Measurements from ENCODE around the gene BMP2K.

The BMP2K gene

DNA sequence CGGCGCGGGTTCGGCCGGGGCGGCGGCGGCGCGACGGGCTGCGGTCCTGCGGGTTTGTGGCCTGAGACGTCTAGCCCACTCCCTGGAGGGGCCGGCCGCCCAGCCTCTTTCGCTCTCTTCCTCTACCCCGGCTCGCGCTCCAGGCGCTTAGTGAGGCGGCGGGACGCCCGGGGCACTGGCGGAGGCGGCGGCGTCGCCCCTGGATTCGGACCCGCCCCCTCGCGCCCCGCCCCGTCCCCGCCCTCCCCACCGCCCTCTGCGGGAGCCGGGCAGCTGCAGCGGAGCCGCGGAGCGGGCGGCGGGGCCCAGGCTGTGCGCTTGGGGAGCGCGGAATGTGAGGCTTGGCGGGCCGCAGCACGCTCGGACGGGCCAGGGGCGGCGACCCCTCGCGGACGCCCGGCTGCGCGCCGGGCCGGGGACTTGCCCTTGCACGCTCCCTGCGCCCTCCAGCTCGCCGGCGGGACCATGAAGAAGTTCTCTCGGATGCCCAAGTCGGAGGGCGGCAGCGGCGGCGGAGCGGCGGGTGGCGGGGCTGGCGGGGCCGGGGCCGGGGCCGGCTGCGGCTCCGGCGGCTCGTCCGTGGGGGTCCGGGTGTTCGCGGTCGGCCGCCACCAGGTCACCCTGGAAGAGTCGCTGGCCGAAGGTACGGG lies at the start of gene BMP2K:
Gene BMP2K, plus strand, starts transcription at position 272 of the 650 bp plus-strand sequence. Its CDS starts 194 bp downstream, at position 466.
- peak; percentile 68 for DNase-seq (ENCODE audit: low spot score)

- DNase-seq (ENCODE audit: low spot score) = no peak
Observed at GRCh38 chr4:78726546-78726945, 49.6 kb upstream of the BMP2K start.

DNA sequence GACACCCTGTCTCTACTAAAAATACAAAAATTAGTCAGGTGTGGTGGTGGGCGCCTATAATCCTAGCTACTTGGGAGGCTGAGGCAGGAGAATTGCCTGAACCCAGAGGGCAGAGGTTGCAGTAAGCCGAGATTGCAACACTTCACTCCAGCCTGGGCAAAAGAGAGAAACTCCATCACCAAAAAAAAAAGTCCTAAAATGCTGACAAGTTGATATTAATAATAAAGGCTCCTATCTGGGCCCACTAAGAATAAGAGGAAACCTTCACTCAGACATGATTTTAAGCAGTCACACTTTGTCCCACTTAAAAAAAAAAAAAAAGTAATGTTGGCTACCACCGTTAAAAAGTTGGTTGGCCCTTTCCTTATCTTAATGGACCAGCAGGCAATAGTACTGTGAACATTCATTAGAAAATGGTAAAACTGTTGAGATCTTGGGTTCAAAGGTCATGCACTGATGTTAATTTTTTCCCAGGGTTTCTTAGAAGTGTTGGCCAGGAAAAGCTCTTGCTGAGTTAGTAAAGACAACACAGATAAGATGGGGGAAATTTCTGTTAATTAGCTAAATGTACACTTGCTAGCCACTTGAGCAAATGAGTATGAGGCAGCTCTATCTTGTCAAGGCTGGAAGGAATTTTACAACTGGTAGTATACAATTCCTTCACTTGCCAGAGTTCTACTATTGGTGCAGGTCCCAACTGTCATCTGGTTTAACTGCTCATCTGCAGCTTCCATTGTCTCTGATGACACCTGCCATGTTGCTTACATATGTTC lies 43.6 kb upstream of the BMP2K start:
- no peak for DNase-seq (ENCODE audit: low spot score)

- no peak for DNase-seq (ENCODE audit: low spot score)
Observed at GRCh38 chr4:78734441-78735162, 41.5 kb upstream of the BMP2K start.

- no peak for DNase-seq (ENCODE audit: low spot score)
Observed at GRCh38 chr4:78735697-78736096, 40.5 kb upstream of the BMP2K start.

GRCh38 chr4:78737035-78737434 lies 39.1 kb upstream of the BMP2K start:
- no peak for DNase-seq (ENCODE audit: low spot score)

DNA sequence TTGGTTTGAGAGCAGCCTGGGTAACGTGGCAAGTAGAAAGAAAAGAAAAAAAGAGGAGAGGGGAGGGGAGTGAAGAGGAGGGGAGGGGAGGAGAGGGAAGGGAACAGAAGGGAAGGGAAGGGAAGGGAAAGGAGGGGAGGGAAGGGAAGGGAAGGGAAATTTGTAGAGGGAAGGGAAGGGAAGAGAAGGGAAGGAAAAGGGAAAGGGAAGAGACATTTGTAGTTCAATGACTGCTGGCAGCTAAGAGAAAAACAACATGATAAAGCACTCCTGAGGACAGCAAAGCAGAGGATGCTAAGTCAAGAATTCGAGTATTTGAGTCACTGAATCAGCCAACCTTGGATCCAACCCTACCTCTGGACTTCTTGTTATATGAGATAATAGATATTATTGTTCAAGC lies 38.2 kb upstream of the BMP2K start:
- no peak for DNase-seq (ENCODE audit: low spot score)

- DNase-seq (ENCODE audit: low spot score) = no peak
Observed at GRCh38 chr4:78742300-78742699, 33.9 kb upstream of the BMP2K start.

GRCh38 chr4:78747475-78747922 lies 28.7 kb upstream of the BMP2K start:
- DNase-seq (ENCODE audit: low spot score) = no peak

DNA sequence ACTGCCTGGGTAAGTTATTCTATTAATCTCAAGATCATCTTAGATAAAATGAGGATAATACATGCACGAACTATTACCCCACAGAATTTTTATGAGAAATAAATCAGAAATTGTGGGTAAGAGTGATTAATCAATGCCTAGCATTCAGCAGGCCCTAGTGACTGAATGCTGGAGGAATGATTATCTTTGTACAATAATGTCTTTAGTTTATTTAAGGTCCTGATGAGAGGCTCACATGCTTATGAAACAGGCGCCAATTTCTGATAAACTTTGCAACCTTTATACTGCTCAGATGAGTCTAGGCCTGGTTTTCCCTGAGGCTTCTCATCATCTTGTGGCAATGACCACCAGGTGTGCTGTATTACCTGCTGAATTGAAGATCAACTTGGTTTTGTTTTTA lies 27.8 kb upstream of the BMP2K start:
- DNase-seq (ENCODE audit: low spot score) = no peak

DNA sequence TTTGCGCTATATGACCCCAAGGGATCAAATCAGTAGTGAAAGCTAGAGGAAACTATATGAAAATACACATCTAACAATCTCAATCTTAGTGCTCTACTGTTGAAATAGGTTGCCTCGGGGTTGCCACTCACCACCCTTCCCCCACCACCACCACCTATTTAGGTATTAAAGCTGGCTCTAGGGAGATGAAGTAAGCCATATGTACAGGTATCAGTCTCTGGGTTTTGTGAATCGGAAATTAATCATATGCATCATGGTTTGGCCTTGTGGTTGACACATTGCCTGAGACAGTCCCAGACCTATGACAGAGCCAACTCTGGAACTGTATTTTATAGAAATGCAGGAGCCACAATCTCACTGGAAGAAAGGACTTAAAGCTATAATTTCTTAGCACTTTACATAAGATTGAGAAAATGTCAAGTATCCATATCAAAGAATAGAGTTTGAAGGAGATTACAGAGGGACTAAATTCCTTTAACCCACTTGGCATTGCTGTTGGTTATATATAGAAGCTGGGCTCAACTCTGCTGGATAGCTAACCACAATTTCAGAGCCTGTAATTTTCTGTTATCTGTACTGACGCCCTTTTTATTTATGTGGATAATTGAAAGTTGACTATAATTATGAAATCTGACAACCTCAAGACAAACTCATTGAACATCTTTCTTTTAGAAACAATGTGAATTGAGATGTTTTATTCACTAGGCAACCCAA lies 26.7 kb upstream of the BMP2K start:
- no peak for DNase-seq (ENCODE audit: low spot score)

DNA sequence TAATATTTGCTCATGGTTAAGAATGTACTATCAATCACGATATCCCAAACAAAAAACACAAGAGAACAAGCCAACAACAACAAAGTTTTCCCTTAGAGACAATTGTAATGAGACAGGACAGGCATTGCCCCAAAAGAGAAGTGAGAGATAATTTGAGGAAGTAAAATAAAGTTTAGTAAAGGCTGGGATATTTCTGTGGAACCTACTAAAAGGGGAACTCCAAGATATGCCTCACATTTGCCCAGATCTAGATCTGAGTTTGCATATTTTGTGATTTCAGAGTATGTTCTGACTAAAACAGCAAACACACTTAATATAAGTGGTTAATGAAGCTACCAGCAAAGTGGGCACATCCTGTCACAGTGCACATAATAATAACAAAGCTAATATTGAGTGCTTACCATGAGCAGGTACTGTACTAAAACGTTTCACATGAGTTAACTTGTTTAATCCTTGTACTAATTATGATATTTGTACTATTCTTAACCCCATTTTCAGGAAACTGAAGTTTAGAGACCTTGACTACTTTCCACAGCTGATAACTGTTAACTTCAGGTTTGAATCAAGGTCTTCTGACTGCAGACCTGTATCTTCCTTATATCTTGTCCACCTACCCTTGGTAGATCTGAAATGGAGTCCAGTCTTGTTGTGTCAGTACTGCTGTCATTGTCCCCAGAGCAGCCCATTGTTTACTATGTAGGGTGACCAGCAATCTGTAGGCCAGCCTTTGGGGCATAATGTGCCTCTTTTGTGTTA lies 26.0 kb upstream of the BMP2K start:
- DNase-seq (ENCODE audit: low spot score) = no peak

GRCh38 chr4:78753091-78753490 lies 23.1 kb upstream of the BMP2K start:
- DNase-seq (ENCODE audit: low spot score) = no peak

- DNase-seq (ENCODE audit: low spot score) = no peak
Observed at GRCh38 chr4:78754872-78755271, 21.3 kb upstream of the BMP2K start.

GRCh38 chr4:78756137-78756536 lies 20.0 kb upstream of the BMP2K start:
- no peak for DNase-seq (ENCODE audit: low spot score)

GRCh38 chr4:78756776-78757175 lies 19.4 kb upstream of the BMP2K start:
- no peak for DNase-seq (ENCODE audit: low spot score)

DNA sequence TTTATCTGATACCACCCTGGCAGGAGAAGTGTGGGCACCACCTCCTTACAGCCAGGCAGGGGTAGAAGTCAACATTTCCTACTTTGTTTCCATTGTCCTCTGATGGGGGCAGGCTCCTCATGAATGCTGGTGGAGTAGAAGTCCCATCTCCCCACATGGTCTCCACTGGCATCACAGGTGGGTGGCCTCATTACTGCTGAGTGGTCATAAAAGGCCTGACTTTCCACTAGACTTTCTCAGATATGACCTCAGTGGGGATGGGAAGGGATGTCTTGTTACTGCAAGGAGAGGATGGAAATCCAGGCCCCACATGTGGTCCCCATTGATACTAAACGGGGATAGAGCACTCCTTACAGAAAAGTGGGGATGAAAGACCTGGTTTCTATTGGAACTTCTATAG lies 18.6 kb upstream of the BMP2K start:
- DNase-seq (ENCODE audit: low spot score) = no peak

- no peak for DNase-seq (ENCODE audit: low spot score)
Observed at GRCh38 chr4:78758085-78758484, 18.1 kb upstream of the BMP2K start.

DNA sequence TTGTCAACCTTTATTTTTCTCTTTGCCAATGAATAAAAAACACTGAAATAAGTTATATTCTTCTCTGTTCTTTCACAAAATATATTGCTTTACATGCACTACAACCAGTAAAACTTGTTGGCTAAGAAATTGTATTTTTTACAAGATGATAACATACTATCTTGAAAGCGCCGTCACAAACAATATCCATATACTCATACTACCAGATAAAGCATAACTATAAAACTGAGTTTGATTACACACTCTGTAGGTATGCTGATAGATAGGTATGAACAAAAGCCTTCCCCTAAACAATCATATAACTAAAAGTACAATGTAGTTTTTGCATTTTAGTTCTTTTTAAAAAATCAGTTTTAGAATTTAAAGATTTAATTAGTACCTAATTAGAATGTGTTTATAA lies 13.6 kb upstream of the BMP2K start:
- no peak for DNase-seq (ENCODE audit: low spot score)

- no peak for DNase-seq (ENCODE audit: low spot score)
Observed at GRCh38 chr4:78763251-78763650, 12.9 kb upstream of the BMP2K start.

- DNase-seq (ENCODE audit: low spot score) = no peak
Observed at GRCh38 chr4:78763763-78764387, 12.3 kb upstream of the BMP2K start.

Measured in HuH-7 (cell line).